Measurements from ENCODE around the gene RAP1GAP2.

DNA sequence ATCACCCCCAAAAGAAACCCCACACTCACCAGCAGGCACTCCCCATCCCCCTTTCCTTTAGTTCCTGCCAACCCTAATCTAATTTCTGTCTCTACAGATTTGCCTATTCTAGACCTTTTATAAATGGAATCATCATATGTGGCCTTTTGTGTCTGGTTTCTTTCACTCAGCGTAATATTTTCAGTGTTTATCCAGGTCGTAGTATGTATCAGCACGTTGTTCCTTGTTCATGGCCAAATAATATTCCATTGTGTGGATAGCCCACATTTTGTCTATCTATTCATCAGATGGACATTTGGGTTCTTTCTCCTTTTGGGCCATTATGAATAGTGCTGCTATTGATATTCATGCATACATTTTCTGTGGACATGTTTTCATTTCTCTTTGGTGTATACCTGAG is 193.6 kb downstream of the RAP1GAP2 start:
- TF ChIP-seq POLR2A (IDR thresholded peaks at IDR 0.05; ENCODE audit: low read depth, low read length), result no peak
- no peak for TF ChIP-seq POLR2AphosphoS5 (IDR thresholded peaks at IDR 0.05; ENCODE audit: low read depth, low read length)
